Thyroid gland (tissue), 4 donors: ENCODE results near the gene MCMBP.
A peak's percentile ranks its signal among the peaks of the same experiment; 100 is the strongest.

Experiments used
- POLR2A ChIP-seq, 2 donors: fragments of 450-650 bp; IDR thresholded peaks; one replicate each; pipeline ENCODE4 v1.6.1; 2017; ENCODE audit warnings: antibody characterized with exemption in 2 of 2, mild to moderate bottlenecking in 2 of 2, moderate library complexity in 1 of 2
- TF ChIP-seq, protein P1 (sequence below), 6 experiments: fragments of 200-600 bp in 3 of 6; fragments of 450-650 bp in 3 of 6; sonication (generic) in 3 of 6; IDR thresholded peaks; one replicate each; pipeline ENCODE4 v1.5.1; 2016 to 2019; ENCODE audit warnings: antibody characterized with exemption in 6 of 6, mild to moderate bottlenecking in 2 of 6, inconsistent platforms in 1 of 6, moderate library complexity in 1 of 6

DNA sequence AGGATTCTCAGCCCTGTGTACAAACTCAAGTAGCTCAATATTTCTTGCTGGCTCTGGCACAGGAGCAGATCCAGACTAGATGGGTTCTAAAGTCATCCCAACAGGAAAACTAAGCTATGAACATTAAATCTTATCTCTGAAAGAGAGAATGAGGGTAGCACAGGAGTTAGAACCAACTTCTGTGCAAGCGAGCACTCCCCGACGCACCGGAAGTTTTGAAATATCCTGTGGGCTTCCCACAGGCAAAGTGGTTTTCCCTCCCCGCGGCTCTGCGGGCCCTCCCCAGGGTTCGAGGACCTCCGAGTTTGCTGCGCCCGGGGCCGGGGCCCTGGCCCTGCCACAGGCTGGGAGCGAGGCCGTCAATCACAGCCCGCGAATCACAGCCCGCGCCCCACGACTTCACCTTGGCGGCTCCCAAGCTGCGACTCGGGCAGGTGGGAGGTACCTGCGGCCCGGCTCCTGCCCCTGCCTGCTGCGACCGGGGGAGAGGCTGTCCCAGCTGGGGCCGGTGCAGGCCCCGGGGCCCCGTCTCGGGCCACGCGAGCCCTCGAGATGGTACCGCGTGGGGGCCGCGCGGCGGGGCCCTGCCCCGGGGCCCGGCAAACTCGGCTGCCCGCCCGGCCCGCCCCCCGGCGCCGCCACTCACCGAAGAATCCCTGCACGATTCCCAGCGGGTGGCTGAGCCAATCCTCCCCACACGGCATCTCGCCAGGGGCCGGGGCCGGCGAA, 598 bp downstream of the MCMBP start:
- TF ChIP-seq, protein P1, sequence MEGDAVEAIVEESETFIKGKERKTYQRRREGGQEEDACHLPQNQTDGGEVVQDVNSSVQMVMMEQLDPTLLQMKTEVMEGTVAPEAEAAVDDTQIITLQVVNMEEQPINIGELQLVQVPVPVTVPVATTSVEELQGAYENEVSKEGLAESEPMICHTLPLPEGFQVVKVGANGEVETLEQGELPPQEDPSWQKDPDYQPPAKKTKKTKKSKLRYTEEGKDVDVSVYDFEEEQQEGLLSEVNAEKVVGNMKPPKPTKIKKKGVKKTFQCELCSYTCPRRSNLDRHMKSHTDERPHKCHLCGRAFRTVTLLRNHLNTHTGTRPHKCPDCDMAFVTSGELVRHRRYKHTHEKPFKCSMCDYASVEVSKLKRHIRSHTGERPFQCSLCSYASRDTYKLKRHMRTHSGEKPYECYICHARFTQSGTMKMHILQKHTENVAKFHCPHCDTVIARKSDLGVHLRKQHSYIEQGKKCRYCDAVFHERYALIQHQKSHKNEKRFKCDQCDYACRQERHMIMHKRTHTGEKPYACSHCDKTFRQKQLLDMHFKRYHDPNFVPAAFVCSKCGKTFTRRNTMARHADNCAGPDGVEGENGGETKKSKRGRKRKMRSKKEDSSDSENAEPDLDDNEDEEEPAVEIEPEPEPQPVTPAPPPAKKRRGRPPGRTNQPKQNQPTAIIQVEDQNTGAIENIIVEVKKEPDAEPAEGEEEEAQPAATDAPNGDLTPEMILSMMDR (IDR thresholded peaks at IDR 0.05), result no peak
- peak in 1 of 2 donors; percentile 6 for TF ChIP-seq POLR2A (IDR thresholded peaks at IDR 0.05)
